ENCODE measurements around the gene ZRSR2. TPM values are rescaled to one million over a fixed set of nuclear protein-coding genes. Genes with fewer than 3 reads are reported as not detected.

The ZRSR2 gene
- total and polyA plus RNA-seq, 2 of the 13 experiments (the other 11 are each of a cell fraction or from before 2014, with no cell fraction given) = 3.6 to 4.9 TPM

DNA sequence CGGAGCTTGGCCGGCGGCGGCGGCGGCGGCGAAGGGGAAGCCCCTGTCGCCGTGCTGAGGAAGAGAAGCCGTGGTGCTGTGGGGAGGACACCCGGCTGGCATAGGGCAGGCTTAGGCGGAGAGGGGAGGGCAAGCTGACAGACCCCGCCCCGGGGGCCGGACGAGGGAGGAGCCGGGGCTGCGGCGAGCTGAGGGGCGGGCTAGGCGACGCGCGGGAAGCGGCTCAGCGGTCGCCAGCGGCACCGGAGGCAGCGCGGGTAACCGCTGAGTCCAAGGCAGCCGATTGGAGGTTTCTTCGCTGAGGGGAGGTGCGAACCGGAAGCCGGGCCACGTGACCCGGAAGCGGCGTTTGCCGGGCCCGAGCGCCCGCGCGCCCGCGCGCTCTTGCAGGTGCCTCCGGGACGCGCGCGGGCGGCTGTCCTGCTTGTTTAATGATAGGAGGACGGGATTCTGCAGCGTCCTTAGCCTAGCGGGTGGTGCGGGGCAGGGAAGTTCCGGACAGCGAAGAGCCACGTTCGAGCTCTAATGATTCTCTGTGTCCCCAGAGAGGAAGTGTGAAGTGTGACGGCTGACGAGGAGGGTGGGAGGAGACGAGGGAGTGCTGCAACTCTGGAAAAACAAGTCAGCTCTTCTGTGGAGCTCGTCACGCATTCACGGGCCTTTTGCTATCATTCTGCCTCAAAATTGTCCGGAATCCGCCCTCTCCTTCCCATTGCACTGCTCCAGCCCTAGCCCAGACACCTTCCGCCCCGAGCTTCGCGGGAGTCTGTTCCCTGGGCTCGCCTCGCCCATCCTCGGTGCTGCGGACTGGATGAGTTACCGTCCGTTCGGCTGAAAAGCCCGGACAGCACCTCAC is 64.7 kb downstream of the ZRSR2 start, which contains the start of gene AP1S2 (continued):
- TF ChIP-seq, protein P1, sequence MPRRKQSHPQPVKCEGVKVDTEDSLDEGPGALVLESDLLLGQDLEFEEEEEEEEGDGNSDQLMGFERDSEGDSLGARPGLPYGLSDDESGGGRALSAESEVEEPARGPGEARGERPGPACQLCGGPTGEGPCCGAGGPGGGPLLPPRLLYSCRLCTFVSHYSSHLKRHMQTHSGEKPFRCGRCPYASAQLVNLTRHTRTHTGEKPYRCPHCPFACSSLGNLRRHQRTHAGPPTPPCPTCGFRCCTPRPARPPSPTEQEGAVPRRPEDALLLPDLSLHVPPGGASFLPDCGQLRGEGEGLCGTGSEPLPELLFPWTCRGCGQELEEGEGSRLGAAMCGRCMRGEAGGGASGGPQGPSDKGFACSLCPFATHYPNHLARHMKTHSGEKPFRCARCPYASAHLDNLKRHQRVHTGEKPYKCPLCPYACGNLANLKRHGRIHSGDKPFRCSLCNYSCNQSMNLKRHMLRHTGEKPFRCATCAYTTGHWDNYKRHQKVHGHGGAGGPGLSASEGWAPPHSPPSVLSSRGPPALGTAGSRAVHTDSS (CRISPR knock-in tag; conservative IDR thresholded peaks at IDR 0.05) = no peak
- TF ChIP-seq, protein P2, sequence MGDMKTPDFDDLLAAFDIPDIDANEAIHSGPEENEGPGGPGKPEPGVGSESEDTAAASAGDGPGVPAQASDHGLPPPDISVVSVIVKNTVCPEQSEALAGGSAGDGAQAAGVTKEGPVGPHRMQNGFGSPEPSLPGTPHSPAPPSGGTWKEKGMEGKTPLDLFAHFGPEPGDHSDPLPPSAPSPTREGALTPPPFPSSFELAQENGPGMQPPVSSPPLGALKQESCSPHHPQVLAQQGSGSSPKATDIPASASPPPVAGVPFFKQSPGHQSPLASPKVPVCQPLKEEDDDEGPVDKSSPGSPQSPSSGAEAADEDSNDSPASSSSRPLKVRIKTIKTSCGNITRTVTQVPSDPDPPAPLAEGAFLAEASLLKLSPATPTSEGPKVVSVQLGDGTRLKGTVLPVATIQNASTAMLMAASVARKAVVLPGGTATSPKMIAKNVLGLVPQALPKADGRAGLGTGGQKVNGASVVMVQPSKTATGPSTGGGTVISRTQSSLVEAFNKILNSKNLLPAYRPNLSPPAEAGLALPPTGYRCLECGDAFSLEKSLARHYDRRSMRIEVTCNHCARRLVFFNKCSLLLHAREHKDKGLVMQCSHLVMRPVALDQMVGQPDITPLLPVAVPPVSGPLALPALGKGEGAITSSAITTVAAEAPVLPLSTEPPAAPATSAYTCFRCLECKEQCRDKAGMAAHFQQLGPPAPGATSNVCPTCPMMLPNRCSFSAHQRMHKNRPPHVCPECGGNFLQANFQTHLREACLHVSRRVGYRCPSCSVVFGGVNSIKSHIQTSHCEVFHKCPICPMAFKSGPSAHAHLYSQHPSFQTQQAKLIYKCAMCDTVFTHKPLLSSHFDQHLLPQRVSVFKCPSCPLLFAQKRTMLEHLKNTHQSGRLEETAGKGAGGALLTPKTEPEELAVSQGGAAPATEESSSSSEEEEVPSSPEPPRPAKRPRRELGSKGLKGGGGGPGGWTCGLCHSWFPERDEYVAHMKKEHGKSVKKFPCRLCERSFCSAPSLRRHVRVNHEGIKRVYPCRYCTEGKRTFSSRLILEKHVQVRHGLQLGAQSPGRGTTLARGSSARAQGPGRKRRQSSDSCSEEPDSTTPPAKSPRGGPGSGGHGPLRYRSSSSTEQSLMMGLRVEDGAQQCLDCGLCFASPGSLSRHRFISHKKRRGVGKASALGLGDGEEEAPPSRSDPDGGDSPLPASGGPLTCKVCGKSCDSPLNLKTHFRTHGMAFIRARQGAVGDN (CRISPR knock-in tag; IDR thresholded peaks at IDR 0.05) = peak; percentile 69
- peak; percentile 87 for TF ChIP-seq ELF1 (CRISPR knock-in tag; IDR thresholded peaks at IDR 0.05)
- TF ChIP-seq, protein P3, sequence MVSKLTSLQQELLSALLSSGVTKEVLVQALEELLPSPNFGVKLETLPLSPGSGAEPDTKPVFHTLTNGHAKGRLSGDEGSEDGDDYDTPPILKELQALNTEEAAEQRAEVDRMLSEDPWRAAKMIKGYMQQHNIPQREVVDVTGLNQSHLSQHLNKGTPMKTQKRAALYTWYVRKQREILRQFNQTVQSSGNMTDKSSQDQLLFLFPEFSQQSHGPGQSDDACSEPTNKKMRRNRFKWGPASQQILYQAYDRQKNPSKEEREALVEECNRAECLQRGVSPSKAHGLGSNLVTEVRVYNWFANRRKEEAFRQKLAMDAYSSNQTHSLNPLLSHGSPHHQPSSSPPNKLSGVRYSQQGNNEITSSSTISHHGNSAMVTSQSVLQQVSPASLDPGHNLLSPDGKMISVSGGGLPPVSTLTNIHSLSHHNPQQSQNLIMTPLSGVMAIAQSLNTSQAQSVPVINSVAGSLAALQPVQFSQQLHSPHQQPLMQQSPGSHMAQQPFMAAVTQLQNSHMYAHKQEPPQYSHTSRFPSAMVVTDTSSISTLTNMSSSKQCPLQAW (CRISPR knock-in tag; IDR thresholded peaks at IDR 0.05) = no peak
- no peak for TF ChIP-seq KMT2B (CRISPR knock-in tag; IDR thresholded peaks at IDR 0.05)
- TF ChIP-seq SMYD3 (CRISPR knock-in tag; IDR thresholded peaks at IDR 0.05) = no peak
- no peak for TF ChIP-seq EED (CRISPR knock-in tag; IDR thresholded peaks at IDR 0.05)
- TF ChIP-seq ZNF280D (CRISPR knock-in tag; IDR thresholded peaks at IDR 0.05) = no peak
- no peak for TF ChIP-seq HOXA9 (CRISPR knock-in tag; IDR thresholded peaks at IDR 0.05; ENCODE audit: borderline replicate concordance)
- no peak for TF ChIP-seq NFIB (CRISPR knock-in tag; IDR thresholded peaks at IDR 0.05; ENCODE audit: borderline replicate concordance)
- no peak for TF ChIP-seq ZBTB46 (CRISPR knock-in tag; IDR thresholded peaks at IDR 0.05; ENCODE audit: borderline replicate concordance)
- peak; percentile 55 for TF ChIP-seq SAP130 (CRISPR knock-in tag; IDR thresholded peaks at IDR 0.05; ENCODE audit: low read depth)
- TF ChIP-seq, protein P4, sequence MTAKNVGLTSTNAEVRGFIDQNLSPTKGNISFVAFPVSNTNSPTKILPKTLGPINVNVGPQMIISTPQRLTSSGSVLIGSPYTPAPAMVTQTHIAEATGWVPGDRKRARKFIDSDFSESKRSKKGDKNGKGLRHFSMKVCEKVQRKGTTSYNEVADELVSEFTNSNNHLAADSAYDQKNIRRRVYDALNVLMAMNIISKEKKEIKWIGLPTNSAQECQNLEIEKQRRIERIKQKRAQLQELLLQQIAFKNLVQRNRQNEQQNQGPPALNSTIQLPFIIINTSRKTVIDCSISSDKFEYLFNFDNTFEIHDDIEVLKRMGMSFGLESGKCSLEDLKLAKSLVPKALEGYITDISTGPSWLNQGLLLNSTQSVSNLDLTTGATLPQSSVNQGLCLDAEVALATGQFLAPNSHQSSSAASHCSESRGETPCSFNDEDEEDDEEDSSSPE (CRISPR knock-in tag; IDR thresholded peaks at IDR 0.05) = peak; percentile 86

Measured in HepG2 (cell line).